Muscle of leg (tissue), 11 donors: ENCODE data around the gene ZBTB20. TPM values are rescaled to one million over a fixed set of nuclear protein-coding genes. Genes with fewer than 3 reads are reported as not detected.

Experiments
- DNase-seq: peaks from one replicate; pipeline ENCODE4 v3.0.0; 2013
- H3K27ac ChIP-seq: one replicate; pipeline ENCODE4 v1.5.1; 2013; ENCODE audit warnings: mild to moderate bottlenecking, low read length, control low read depth
- H3K27me3 ChIP-seq: one replicate; pipeline ENCODE4 v1.6.1; 2013; ENCODE audit warnings: low read length; ENCODE audit not compliant: control insufficient read depth, insufficient read depth
- H3K36me3 ChIP-seq: one replicate; pipeline ENCODE4 v1.6.1; 2013; ENCODE audit warnings: low read length; ENCODE audit not compliant: control insufficient read depth, insufficient read depth
- H3K4me1 ChIP-seq: one replicate; pipeline ENCODE4 v1.6.1; 2013; ENCODE audit warnings: low read length; ENCODE audit not compliant: control insufficient read depth, insufficient read depth
- H3K4me3 ChIP-seq: one replicate; pipeline ENCODE4 v1.5.1; 2013; ENCODE audit warnings: low read length, control low read depth
- H3K9me3 ChIP-seq: replicated peaks from 2 replicates; pipeline ENCODE4 v1.6.1; 2013; ENCODE audit warnings: low read depth, low read length; ENCODE audit not compliant: control insufficient read depth
- WGBS: methylation state at CpG from one replicate; pipeline ENCODE4 v1.1.5; 2013; ENCODE audit warnings: missing lambda C conversion rate; ENCODE audit not compliant: insufficient coverage; 5-methylcytosine and 5-hydroxymethylcytosine counted together
- polyA plus RNA-seq, 8 donors: library from polyadenylated mRNA; unstranded; fragments of 120-200 nt; gene quantifications; one replicate each; pipeline versions ENCODE4 v1.2.1 to v1.2.3, GENCODE V29; 2013; ENCODE audit warnings: inconsistent platforms in 1 of 8, low replicate concordance in 1 of 8; ENCODE audit not compliant: insufficient read length in 8 of 8, insufficient read depth in 1 of 8
- total RNA-seq: library from RNA; stranded (reverse); fragments of 120-200 nt; gene quantifications from one replicate; pipeline ENCODE4 v1.2.4, GENCODE V29; 2013

Gene ZBTB20
- total and polyA plus RNA-seq, 9 donors = 1.0 to 16.6 (median 2.8) TPM

GRCh38 chr3:114362815-114363214, 784.3 kb downstream of the ZBTB20 start:
- no peaks in the 10 kb centered on the region for H3K27me3 ChIP-seq
- peak; percentile 56 for DNase-seq
- H3K36me3 ChIP-seq = no peaks in the 10 kb centered on the region
- H3K4me1 ChIP-seq = no peaks in the 10 kb centered on the region
- H3K4me3 ChIP-seq = no peak overlapping the region
- H3K27ac ChIP-seq = no peak overlapping the region
- no peaks in the 10 kb centered on the region for H3K9me3 ChIP-seq
- WGBS = no CpG with 5 or more reads among the region's 1 CpG

- no peak for DNase-seq
- H3K27me3 ChIP-seq = no peaks in the 10 kb centered on the region
- no peaks in the 10 kb centered on the region for H3K4me1 ChIP-seq
- H3K27ac ChIP-seq = no peak overlapping the region
- no peak overlapping the region for H3K4me3 ChIP-seq
- H3K36me3 ChIP-seq = no peaks in the 10 kb centered on the region
- H3K9me3 ChIP-seq = no peaks in the 10 kb centered on the region
Observed at GRCh38 chr3:114361391-114361790, 785.7 kb downstream of the ZBTB20 start.

- H3K36me3 ChIP-seq = peaks cover 3% of the 10 kb centered on the region
- WGBS = 67% methylated on average over 1 of the region's 1 CpG
- no peaks in the 10 kb centered on the region for H3K4me1 ChIP-seq
- no peaks in the 10 kb centered on the region for H3K27me3 ChIP-seq
- H3K4me3 ChIP-seq = no peak overlapping the region
- no peak for DNase-seq
- H3K27ac ChIP-seq = no peak overlapping the region
- H3K9me3 ChIP-seq = peaks cover 1% of the 10 kb centered on the region
Observed at GRCh38 chr3:114356525-114356924, 790.6 kb downstream of the ZBTB20 start.

DNA sequence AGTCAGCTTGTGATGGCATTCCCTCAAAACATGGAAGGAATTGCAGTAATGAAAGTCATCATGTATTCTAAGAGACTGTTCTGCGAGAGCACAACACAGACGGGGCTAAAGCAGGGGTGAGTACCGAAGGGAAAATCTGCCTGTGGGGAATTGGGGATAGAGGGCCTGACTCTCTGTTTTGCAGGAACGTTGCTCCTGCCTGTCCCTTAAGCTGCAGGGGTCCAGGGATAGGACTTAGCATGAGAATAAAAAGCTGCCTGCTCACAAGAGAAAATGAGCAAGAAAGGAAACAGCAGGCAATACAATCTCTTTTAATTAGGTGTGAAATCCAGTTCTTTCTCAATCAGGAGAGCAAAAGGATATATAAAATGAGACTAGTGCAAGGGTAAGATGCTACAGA, 791.0 kb downstream of the ZBTB20 start:
- DNase-seq = no peak
- H3K36me3 ChIP-seq = peaks cover 8% of the 10 kb centered on the region
- no peaks in the 10 kb centered on the region for H3K27me3 ChIP-seq
- H3K4me1 ChIP-seq = no peaks in the 10 kb centered on the region
- no peak overlapping the region for H3K27ac ChIP-seq
- no peak overlapping the region for H3K4me3 ChIP-seq
- H3K9me3 ChIP-seq = peaks cover 5% of the 10 kb centered on the region
- WGBS = 20% methylated on average over 4 of the region's 4 CpGs

GRCh38 chr3:114355653-114356052, 791.4 kb downstream of the ZBTB20 start:
- Histone ChIP-seq H3K27ac (no peak overlapping the region), H3K4me3 (no peak overlapping the region), H3K36me3 (peaks cover 12% of the 10 kb centered on the region), H3K9me3 (peaks cover 6% of the 10 kb centered on the region), H3K27me3 (no peaks in the 10 kb centered on the region), H3K4me1 (no peaks in the 10 kb centered on the region)
- no peak for DNase-seq

- Histone ChIP-seq H3K9me3 (peaks cover 6% of the 10 kb centered on the region), H3K27me3 (no peaks in the 10 kb centered on the region), H3K36me3 (peaks cover 22% of the 10 kb centered on the region), H3K27ac (no peak overlapping the region), H3K4me1 (no peaks in the 10 kb centered on the region), H3K4me3 (no peak overlapping the region)
- no peak for DNase-seq
- 96% methylated on average over 8 of the region's 9 CpGs for WGBS
Observed at GRCh38 chr3:114351822-114352145, 795.3 kb downstream of the ZBTB20 start.

DNA sequence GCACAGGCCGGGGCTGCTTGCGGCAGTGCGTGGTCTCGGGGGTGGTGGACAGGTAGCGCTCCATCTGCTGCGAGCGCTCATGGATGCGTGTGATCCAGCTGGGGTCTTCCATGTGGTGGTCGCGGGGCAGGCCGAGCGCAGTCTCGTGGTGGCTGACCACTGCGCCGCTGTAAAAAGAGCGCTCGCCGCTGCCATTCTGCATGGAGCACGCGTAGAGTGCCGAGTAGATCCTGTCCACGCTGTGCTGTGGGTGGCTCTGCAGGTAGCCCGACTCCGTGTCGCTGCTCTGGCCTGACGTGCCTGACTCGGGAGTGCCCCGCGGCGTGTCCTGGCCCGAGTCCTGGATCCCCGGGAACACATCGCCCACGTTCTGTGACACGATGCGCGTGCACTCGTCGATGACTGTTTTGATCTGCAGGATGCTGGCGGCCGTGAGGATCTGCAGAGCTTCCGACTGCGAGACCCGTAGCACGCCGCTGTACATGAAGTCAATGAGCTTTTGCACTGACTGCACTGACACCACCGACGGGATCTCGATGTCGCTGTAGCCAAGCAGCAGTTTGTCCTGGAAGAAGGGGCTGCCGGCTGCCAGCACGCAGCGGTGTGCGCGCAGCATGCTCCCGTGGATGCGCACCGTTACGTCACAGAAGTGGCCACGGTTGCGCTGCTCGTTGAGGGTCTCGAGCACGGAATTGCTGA, 795.8 kb downstream of the ZBTB20 start:
- DNase-seq = no peak
- Histone ChIP-seq H3K9me3 (peaks cover 6% of the 10 kb centered on the region), H3K27me3 (no peaks in the 10 kb centered on the region), H3K4me1 (no peaks in the 10 kb centered on the region), H3K36me3 (peaks cover 22% of the 10 kb centered on the region), H3K4me3 (no peak overlapping the region), H3K27ac (no peak overlapping the region)
- 98% methylated on average over 64 of the region's 64 CpGs for WGBS

DNA sequence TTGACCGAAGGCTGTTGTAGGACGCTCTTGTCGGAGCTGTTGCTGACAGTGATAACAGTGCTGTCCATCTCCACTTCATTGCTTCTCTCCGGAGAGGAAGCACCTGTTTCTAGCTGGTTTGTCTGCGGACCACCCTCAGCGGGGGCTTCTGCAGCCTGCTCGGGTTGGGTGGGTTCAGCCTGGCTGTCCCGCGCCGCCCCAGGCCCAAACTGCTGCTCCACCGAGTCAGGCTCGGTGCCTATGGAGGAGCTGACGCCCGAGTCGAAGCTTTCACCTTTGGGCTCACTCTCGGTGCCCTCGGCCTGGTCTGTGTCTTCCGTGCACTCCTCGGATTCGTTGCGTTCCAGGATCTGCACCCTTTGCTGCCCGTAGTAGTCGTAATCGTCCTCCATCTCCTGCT, 796.4 kb downstream of the ZBTB20 start:
- Histone ChIP-seq H3K27me3 (no peaks in the 10 kb centered on the region), H3K27ac (no peak overlapping the region), H3K36me3 (peaks cover 22% of the 10 kb centered on the region), H3K9me3 (peaks cover 6% of the 10 kb centered on the region), H3K4me1 (no peaks in the 10 kb centered on the region), H3K4me3 (no peak overlapping the region)
- 96% methylated on average over 24 of the region's 24 CpGs for WGBS
- no peak for DNase-seq

- no peaks in the 10 kb centered on the region for H3K27me3 ChIP-seq
- DNase-seq = no peak
- no peaks in the 10 kb centered on the region for H3K4me1 ChIP-seq
- H3K9me3 ChIP-seq = peaks cover 6% of the 10 kb centered on the region
- H3K27ac ChIP-seq = no peak overlapping the region
- no peak overlapping the region for H3K4me3 ChIP-seq
- H3K36me3 ChIP-seq = peaks cover 22% of the 10 kb centered on the region
- WGBS = 98% methylated on average over 11 of the region's 12 CpGs
Observed at GRCh38 chr3:114350271-114350670, 796.8 kb downstream of the ZBTB20 start.

GRCh38 chr3:114344492-114344891, 802.6 kb downstream of the ZBTB20 start:
- Histone ChIP-seq H3K36me3 (no peaks in the 10 kb centered on the region), H3K4me1 (no peaks in the 10 kb centered on the region), H3K27ac (no peak overlapping the region), H3K27me3 (no peaks in the 10 kb centered on the region), H3K4me3 (no peak overlapping the region), H3K9me3 (no peaks in the 10 kb centered on the region)
- no CpG with 5 or more reads among the region's 1 CpG for WGBS
- DNase-seq = no peak
